HEK293T (cell line): ENCODE measurements around the gene TBCK.

Experiments used
- CTCF ChIA-PET: fragments of 350-600 bp; formaldehyde crosslinking; extraction: SDS; loops from one replicate; lab custom pipeline; 2021; ENCODE audit warnings: antibody characterized with exemption, inconsistent platforms; lab: Yijun Ruan, JAX
- POLR2A ChIA-PET: fragments of 350-600 bp; formaldehyde crosslinking; extraction: SDS; loops from one replicate; lab custom pipeline; 2020; ENCODE audit warnings: antibody characterized with exemption, inconsistent platforms; lab: Yijun Ruan, JAX
- DNase-seq: peaks from one replicate; pipeline ENCODE4 v3.0.0; 2012; ENCODE audit warnings: mixed read lengths; ENCODE audit errors: extremely low spot score
- ARNT ChIP-seq: fragments of 450-650 bp; IDR thresholded peaks from 2 replicates; pipeline ENCODE4 v1.6.1; 2017; ENCODE audit warnings: mild to moderate bottlenecking
- BHLHE40 ChIP-seq: fragments of 450-650 bp; IDR thresholded peaks from 2 replicates; pipeline ENCODE4 v1.6.1; 2016; ENCODE audit warnings: mild to moderate bottlenecking, moderate library complexity, borderline replicate concordance
- CTBP1 ChIP-seq: fragments of 450-650 bp; IDR thresholded peaks from 2 replicates; pipeline ENCODE4 v1.6.1; 2016; ENCODE audit warnings: borderline replicate concordance
- ELF4 ChIP-seq: fragments of 450-650 bp; IDR thresholded peaks from 2 replicates; pipeline ENCODE4 v1.6.1; 2017; ENCODE audit warnings: antibody characterized with exemption
- FOXA1 ChIP-seq: fragments of 450-650 bp; IDR thresholded peaks from 2 replicates; pipeline ENCODE4 v1.6.1; 2016; ENCODE audit warnings: mild to moderate bottlenecking
- FOXK2 ChIP-seq: fragments of 450-650 bp; IDR thresholded peaks from 2 replicates; pipeline ENCODE4 v1.6.1; 2016; ENCODE audit warnings: mild to moderate bottlenecking
- FOXM1 ChIP-seq: fragments of 450-650 bp; IDR thresholded peaks from 2 replicates; pipeline ENCODE4 v1.6.1; 2017; ENCODE audit warnings: mild to moderate bottlenecking, borderline replicate concordance
- HDGF ChIP-seq: fragments of 450-650 bp; IDR thresholded peaks from 2 replicates; pipeline ENCODE4 v1.6.1; 2017; ENCODE audit warnings: antibody characterized with exemption, borderline replicate concordance
- L3MBTL2 ChIP-seq: fragments of 450-650 bp; conservative IDR thresholded peaks from 2 replicates; pipeline ENCODE4 v1.6.1; 2016; ENCODE audit warnings: mild to moderate bottlenecking
- NFRKB ChIP-seq: fragments of 450-650 bp; IDR thresholded peaks from 2 replicates; pipeline ENCODE4 v1.6.1; 2016; ENCODE audit warnings: mild to moderate bottlenecking, moderate library complexity
- PKNOX1 ChIP-seq: fragments of 450-650 bp; IDR thresholded peaks from 2 replicates; pipeline ENCODE4 v1.6.1; 2016
- SP1 ChIP-seq: fragments of 450-650 bp; IDR thresholded peaks from 2 replicates; pipeline ENCODE4 v1.6.1; 2017
- SUZ12 ChIP-seq: fragments of 450-650 bp; IDR thresholded peaks from 2 replicates; pipeline ENCODE4 v1.6.1; 2016; ENCODE audit warnings: mild to moderate bottlenecking
- TARDBP ChIP-seq: fragments of 450-650 bp; IDR thresholded peaks from 2 replicates; pipeline ENCODE4 v1.6.1; 2016
- ZNF384 ChIP-seq: fragments of 450-650 bp; IDR thresholded peaks from 2 replicates; pipeline ENCODE4 v1.6.1; 2016

Gene TBCK

GRCh38 chr4:106105697-106106096 is 210.3 kb downstream of the TBCK start:
- no peak for DNase-seq

GRCh38 chr4:106104276-106104675 is 211.7 kb downstream of the TBCK start:
- ChIA-PET POLR2A (no interaction called here), CTCF (no interaction called here)
- TF ChIP-seq PKNOX1 (no peak), FOXM1 (no peak)
- DNase-seq: no peak

More at GRCh38 chr4:106105697-106106096, 210.3 kb downstream of the TBCK start:
- ChIA-PET POLR2A (no interaction called here), CTCF (no interaction called here)
- TF ChIP-seq PKNOX1 (no peak), CTBP1 (no peak), ELF4 (no peak), HDGF (no peak), FOXA1 (no peak), SP1 (no peak), BHLHE40 (no peak), NFRKB (no peak), ZNF384 (no peak), SUZ12 (no peak), TARDBP (no peak)

- DNase-seq: peak; percentile 6
- CTCF ChIA-PET: no interaction called here
- TF ChIP-seq NFRKB (no peak), ELF4 (no peak), PKNOX1 (peak; percentile 89)
- POLR2A ChIA-PET: no interaction called here
Observed at GRCh38 chr4:106096454-106096853, 219.6 kb downstream of the TBCK start.

GRCh38 chr4:106095408-106095807 is 220.6 kb downstream of the TBCK start:
- TF ChIP-seq BHLHE40: no peak
- TF ChIP-seq FOXK2: no peak
- no peak for TF ChIP-seq NFRKB
- no peak for TF ChIP-seq PKNOX1
- no peak for TF ChIP-seq FOXA1
- no peak for TF ChIP-seq FOXM1
- TF ChIP-seq CTBP1: no peak
- TF ChIP-seq SP1: no peak
- TF ChIP-seq ELF4: no peak
- TF ChIP-seq ZNF384: no peak
- TF ChIP-seq TARDBP: no peak
- no peak for TF ChIP-seq ARNT
- TF ChIP-seq HDGF: no peak
- no peak for DNase-seq
- POLR2A ChIA-PET: no interaction called here
- CTCF ChIA-PET: no interaction called here

GRCh38 chr4:106092361-106093040 is 223.5 kb downstream of the TBCK start:
- POLR2A ChIA-PET: no interaction called here
- TF ChIP-seq ZNF384: no peak
- TF ChIP-seq L3MBTL2: no peak
- no peak for TF ChIP-seq NFRKB
- TF ChIP-seq ELF4: no peak
- TF ChIP-seq ARNT: no peak
- TF ChIP-seq FOXM1: no peak
- no peak for TF ChIP-seq FOXA1
- TF ChIP-seq SUZ12: no peak
- TF ChIP-seq CTBP1: no peak
- TF ChIP-seq PKNOX1: no peak
- no peak for DNase-seq
- CTCF ChIA-PET: no interaction called here

GRCh38 chr4:106090826-106091225 is 225.2 kb downstream of the TBCK start:
- CTCF ChIA-PET: no interaction called here
- no peak for DNase-seq
- POLR2A ChIA-PET: no interaction called here
- TF ChIP-seq PKNOX1 (no peak), FOXM1 (no peak), L3MBTL2 (no peak), NFRKB (no peak), SUZ12 (no peak)
